HG03442 (cell line): Measurements from ENCODE around the gene SHC3.

Experiments used
- ATAC-seq: cut with Tn5 transposase; IDR thresholded peaks from one replicate; pipeline ENCODE4 v1.9.1; 2021; ENCODE audit warnings: mild to moderate bottlenecking, moderate library complexity; ENCODE audit not compliant: unreplicated experiment

Gene SHC3

DNA sequence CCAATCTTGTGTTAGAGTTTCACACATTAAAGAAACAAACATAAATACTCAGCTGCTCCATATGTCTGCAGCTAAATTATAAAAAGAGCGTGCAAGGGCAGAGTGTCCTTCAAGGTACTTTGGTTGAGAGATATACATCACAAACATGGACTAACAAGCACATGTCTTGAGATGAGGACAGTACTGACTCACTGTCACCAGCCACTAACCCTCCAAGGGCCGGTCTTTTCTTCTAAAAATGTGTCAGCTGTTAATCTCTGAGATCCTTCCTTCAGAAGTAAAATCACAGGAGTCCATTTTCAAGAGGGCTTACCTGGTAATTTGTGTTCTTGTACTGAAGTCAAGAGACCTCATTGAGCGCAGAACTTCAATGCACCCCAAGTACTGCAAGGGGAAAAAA, 66.4 kb downstream of the SHC3 start:
- ATAC-seq = no peak

DNA sequence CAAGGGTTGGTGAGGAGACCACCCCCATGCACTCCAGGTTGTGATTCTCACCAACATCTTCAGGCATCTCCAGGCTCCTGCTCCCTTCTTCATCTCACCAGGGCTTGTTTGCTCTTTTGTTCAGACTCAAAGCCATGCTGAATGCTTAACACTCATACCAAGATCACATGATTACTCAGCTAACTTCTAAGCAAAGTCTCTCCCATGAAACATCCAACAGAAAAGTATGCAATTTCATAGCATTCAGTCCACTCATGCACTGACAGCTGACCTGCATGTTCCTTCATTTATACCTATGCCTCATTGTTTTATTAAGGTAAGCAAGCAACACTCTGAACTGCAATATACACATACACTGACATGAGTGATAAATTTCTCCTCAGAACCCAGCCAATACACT, 69.0 kb downstream of the SHC3 start:
- no peak for ATAC-seq

DNA sequence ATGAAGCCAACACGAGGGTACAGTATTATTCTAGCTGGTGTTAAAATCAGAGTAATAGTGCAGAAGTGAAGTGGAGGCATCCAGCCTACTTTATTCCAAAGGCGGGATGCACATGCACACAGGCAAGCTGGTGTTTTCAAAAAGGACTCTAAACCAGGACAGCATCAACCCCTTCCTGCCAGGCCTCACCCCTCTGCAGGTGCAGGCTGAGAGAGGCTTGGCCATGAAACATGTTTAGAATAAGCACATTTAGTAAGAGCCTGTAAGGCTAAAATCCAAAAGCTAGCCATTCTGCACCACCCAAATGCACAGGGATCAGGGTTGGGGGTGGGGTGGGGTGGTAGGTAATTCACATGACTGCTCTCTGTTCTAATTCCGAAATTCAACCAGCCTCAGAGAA, 71.2 kb downstream of the SHC3 start:
- ATAC-seq = no peak

DNA sequence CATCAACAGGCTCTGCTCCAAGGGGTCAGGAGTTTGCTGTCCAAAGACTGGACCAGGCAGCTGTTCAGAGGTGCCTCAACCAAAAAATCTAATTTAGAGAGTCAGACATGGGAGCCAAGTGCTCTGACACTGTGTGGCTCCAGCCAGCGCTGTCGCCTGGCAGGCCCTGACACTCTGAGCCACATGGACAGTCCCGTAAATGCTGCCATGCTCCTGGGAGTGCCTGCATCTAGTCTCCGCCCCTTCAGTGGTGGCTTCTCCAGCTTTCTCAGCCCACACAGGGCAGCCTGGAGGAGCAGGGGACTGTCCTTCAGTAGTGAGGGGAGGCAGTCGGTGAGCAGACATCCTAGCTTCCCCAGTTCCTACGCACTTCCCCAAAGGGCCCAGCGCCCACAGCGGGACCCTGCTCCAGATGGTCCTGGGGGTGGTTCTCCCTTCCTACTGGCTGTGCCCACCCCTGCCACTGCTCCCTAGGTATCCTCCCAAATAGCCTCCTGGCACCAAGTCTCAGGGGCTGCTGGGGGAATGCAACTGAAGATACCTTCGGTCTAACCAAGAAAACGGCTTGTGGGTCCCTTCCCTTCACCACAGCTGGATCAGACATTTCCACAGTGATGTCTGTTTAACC, 72.3 kb downstream of the SHC3 start:
- no peak for ATAC-seq

DNA sequence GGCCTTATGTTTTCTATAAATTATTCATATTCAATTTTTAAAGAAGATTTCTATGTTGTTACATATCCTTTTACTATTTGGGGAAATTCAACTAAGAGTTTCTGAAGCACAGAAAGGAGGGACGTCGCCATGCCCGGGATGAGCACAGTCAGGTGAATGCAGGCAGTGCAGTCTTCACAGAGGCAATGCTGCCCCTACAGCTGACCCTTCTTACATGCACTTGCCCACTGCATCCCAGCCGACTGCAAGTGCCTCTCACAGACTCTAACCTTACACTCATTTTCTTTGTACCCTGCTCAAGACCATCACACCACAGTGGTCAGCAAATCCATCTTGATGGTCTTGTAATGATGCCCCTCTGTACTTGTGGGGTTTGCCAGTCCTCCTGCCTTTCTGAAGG, 73.8 kb downstream of the SHC3 start:
- no peak for ATAC-seq

DNA sequence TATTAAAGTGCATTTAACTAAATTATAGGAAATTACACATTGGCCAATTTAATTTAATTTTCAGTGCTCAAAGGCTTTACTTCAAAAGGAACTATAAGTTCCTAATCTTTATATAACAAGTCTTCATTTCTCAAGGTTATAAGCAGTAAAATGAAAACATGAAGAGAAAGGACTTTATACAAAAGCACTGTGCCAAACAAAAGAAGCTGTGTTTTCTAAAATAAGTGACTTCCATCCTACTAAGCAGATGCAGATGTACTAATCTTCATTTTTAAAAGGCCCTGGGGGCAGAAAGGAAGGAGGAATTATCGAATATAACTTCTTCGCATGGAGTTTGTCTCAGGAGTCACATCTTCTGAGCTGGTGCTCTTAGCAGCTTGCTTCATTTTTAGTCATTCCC, 81.4 kb downstream of the SHC3 start:
- no peak for ATAC-seq

DNA sequence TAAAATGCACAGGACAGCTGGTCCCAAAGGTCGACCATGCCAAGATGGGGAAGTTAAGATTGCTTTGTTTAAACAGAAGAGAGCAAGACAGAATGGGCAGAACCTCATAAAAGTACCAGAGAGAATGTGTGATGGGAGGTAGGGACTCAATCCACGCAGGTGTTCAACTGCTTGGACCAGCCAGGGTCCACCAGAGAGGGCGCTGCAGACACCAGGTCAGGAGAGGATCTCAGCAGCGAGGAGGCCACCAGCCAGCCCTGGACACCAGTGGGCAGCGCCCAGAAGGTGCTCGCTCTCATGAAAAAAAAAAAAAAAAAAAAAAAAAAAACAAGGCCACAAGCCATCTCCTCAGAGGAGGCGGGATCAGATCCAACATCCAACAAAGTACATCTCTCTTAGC, 81.8 kb downstream of the SHC3 start:
- ATAC-seq = no peak

DNA sequence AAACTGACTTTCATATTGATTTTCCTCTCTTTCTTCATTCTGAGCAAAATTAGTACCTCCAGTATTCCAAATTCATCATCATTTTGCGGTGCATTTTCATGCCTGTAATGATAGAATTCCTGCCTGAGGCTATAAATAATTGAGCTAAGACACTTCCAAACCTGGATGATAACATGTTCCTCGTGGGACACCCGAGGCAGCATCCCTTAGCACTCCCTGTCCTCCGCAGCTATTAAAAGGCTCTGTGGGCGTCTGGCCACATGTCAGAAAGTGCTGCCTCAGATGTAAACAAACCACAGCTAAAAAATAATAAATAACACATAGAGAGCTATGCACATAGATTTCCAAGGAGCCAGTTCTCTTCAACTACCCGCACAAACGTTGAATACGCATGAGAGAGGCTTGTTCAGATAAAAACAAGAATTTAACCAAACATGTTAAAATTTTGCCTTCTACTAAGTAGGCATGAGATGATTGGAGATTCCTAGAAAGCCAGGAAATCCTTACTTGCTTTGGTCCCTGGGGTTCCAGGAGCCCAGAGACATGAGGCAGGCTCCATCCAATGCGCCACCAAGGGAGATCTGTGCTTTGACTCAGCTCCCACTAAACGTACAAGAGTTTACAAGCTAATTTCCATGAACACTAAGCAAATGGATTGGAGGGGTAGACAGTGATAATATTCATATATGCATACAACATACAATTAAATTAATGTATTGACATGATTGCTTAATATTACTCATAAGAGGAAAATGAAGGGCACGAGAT, 82.7 kb downstream of the SHC3 start:
- ATAC-seq = no peak

DNA sequence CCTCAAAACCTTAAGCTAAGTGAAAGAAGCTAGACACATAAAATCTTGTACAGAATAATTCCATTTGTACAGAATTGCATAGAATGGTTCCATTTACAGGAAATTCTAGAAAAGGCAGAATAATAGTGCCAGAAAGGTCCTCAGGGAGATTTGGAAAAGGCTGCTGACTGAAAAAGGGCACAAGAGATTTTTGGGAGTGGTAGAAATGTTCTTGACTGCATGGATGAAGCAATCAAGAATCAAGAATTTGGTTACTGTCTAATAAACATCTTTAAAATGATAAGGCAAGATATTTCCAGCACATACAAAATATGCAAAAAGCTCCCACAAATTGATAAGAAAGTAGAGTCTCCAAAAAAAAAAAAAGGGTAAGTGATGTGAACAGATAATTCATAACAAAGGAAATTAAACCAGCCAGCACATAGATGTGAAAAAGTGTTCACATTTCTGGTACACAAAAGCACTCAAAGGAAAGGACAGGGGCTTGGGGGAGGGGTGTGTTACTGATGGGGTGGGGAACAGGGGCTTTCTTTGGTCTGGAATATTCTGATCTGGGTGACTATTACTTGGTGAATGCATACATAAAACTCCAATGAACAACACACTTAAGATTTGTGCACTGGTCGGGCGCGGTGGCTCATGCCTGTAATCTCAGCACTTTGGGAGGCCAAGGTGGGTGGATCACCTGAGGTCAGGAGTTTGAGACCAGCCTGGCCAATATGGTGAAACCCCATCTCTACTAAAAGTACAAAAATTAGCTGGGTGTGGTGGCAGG, 85.2 kb downstream of the SHC3 start:
- no peak for ATAC-seq

DNA sequence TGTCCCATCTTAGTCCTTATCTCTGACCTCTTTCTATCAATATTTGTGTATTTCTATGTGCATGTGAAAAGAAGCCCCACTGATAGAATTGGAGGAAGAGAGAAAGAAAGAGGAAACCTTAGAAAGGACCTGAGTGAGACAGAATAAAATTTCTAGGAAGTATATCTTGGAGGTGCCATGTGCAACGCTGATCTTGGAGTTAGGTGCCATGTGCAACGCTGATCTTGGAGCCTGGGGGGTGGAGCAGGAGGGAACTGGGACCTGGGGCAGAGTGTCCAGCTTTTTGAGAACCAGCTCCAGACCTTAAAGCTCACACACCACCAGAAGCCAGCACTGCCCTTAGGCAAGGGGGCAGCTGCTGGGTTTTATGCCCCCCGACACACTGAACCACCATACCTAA, 89.4 kb downstream of the SHC3 start:
- ATAC-seq = no peak

DNA sequence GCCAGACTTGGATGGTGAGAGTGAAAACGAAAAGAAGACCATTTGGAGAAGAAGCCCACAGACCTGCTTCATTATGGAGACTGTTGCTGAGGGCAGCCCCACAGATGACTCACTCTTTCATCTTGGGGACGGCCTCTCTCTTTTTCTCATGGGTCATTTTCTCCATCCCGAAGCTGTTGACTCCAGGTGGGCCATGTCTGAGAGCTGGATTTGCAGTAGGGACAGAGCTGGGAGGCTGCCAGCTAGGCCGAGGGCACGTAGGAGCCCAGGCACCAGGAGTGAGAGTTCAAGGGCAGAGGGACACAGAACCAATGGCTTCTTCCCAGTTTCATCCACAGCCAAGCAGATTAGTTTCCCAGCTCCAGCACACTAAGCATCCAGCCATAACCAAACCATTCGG, 95.0 kb downstream of the SHC3 start:
- no peak for ATAC-seq

DNA sequence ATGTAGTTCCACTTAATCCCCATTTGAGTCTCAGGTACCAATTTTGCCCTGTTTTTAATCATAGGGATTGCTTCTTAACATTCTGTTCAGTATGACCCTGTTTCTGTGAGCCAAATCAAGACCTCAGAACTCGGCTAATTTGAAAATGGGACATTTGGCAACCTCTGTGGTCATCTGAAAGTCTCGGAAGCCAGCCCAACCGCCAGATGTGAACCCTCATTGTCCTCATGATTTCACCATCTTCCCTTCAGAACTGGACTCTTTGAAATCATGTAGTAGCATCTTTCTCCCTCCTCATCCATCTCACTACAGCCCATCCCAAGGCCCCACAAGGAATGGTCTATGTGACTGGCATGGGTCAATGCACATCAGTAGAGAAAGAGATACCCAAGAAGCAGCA, 98.4 kb downstream of the SHC3 start:
- no peak for ATAC-seq

DNA sequence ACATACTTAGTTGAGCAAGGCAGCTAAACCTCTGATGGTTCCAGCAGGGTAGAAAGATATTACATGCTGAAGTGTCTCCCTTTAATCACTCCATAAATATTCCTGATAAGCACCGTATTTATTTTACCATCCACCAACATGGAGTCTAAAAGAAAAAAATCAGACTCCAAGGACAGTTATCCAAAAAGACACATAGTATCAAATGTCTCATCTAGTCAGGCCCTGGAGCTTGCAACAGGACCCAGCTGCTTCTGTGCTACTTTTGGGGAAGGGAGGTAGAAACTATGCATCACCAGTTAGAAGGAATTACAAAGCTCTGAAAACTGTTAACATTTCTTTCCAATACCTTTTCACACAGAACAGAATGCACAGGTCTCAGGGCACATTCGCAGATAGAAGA, 99.2 kb downstream of the SHC3 start:
- no peak for ATAC-seq

DNA sequence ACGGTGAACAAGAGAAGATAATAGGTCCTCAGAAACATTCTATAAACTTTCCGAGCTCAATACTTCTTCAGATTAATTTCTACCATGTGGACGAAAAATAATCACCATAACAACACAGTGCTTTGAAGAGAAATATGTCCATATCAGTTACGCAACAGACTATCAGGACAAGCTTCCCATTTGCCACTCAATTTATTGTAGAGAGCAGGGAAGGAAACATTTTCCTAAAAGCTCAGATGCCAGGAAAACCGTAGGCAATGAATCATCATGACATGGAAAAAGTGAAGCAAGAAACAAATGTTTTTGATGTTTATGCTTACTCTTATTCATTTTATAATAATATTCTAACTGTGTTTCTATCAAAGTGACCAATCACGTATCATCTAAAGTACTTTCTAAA, 99.8 kb downstream of the SHC3 start:
- no peak for ATAC-seq

DNA sequence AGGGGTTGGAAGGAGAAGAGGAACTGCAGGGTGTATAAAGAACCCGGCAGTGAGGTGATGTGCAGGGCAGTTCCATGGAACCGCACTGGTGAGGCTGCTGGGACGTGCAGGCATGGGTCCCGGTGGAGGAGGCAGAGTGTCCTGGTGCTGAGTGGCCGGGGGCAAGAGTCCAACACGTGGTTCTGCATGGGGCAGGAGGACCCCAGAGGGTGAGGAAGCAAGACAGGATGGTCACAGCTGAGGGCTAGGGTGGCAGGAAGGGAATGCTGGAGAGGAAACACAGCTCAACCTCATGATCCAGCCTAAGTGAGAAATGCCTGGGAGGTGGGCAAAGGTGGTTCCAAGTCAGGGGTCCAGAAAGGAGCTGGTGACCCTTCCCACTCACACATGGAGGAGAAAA, 100.2 kb downstream of the SHC3 start:
- no peak for ATAC-seq

DNA sequence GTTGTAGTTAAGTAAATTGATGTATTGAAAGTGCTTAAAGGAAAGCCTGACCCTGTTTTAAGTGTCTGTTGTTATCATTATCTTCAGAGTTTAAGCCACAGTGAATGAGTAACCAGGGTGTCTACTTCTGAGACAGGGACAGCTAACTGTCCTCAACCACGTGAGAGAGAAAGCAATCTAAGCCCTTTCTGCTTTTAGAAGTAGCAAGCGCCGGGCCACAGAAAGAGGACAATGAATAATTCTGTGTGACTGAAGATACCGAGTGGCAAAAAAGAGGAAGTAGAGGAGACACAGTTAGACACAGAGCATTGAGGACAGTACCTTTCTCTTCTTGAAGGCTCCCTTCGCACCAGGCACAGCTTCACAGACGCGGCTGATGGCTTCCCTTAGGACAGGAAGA, 101.1 kb downstream of the SHC3 start:
- peak; percentile 66 for ATAC-seq

DNA sequence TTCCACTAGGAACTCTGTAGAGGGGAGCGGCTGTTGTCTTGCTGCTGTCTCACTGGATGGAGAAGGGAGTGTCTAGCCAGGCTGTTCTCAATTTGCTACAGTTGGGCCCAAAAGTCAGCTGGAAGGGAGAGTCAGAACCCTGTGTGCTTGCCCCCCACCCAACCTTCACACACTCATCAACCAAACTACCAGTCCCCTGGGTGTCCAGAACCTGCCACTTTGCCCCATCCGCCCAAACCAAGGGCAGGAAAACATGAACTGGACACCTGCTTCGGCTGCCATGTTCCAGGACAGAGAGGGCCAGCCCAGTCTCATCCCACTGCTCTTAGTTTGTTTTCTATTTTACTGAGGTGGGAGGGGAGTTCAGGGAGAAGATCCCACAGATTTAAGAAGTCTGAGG, 105.2 kb downstream of the SHC3 start:
- no peak for ATAC-seq

DNA sequence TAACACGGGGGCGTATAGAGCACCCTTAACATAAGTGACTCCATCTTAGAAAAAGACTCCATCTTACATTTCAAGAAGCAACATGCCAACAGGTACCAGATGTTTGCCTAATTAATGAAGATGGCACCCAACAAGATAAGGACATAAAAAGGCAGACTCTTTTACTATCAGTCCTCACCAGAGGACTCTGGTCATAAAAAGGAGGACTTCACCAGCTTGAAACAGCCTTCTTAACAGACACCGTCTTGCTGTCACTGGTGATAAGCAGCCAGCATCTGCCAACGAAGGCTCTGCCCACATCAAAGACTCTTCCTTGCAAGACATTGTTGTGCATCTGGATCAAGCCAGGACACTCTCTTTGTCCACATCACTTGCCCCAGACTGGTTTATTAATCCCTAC, 107.0 kb downstream of the SHC3 start:
- no peak for ATAC-seq

DNA sequence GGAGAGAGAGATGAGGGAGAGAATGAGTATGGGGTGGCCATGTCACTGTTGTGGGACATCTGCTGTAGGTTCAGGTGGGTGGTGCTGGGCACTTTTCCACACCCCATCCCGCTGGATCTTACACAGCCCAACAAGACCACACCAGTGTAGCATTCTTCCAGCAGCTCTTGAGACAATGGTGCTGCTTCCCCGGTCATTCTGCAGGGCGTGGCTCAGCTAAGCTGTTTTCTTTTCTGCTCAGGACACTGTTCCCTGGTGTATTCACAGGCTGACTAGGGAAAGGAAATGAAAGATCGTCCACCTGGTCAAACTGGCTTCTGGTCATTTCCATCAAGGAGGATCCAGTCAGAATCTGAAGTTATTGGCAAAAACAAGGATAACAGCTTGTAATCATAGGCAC, 111.8 kb downstream of the SHC3 start:
- no peak for ATAC-seq

DNA sequence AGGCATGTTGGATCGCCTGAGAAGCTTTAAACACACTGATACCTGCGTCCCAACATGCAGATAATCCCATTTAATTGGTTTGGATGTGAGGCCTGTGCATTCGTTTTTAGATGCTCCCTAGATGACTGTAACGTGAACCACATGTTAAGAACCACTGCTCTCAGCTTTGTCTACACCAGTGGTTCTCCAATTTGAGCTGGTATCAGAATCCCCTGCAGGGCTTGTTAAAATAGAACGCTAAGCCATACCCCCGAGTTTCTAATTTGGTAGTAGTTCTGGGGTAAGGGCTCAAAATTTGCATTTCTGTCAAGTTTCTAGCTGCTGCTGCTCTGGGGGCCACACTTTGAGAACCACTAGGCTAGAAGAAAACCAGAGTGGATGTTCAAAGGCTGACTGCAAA, 112.7 kb downstream of the SHC3 start:
- ATAC-seq = no peak

DNA sequence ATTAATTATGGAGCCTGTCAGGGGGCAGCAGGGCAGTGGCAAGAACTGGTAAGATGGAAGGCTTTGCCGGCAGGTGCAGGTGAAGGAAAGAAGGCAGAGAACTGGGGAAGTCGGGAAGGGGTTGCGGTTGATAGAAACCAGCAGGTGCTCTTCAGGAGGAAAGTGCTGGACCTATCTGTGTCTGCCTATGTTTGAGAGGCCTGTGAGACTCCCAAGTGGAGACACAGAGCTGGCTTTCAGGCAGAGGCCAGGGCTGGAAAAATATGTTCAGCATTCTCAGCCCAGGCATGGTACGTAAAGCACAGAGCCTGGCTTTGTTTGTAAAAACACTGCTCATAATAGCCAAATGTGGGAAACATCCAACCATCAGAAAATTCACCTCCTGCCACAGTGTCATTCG, 117.8 kb downstream of the SHC3 start:
- no peak for ATAC-seq

DNA sequence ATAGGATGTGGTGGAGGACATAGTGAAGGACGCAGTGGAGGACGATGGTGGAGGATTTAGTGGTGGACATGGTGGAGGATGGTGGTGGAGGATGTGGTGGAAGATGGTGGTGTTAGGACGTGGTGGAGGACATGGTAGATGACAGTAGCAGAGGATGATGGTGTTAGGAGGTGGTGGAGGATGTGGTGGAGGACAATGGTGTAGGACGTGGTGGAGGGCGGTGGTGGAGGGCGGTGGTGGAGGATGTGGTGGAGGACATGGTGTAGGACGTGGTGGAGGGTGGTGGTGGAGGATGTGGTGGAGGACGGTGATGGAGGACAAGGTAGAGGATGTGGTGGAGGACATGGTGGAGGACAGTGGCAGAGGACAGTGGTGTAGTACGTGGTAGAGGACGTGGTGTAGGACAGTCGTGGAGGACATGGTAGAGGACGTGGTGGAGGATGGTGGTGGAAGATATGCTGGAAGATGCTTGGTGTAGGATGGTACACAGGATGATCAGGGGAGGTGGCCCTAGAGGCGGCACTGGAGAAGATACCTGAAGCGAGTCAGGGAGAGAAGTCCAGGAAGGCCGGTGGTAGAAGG, 118.6 kb downstream of the SHC3 start:
- ATAC-seq = no peak
